Measurements from ENCODE around the gene NACC2.

DNA sequence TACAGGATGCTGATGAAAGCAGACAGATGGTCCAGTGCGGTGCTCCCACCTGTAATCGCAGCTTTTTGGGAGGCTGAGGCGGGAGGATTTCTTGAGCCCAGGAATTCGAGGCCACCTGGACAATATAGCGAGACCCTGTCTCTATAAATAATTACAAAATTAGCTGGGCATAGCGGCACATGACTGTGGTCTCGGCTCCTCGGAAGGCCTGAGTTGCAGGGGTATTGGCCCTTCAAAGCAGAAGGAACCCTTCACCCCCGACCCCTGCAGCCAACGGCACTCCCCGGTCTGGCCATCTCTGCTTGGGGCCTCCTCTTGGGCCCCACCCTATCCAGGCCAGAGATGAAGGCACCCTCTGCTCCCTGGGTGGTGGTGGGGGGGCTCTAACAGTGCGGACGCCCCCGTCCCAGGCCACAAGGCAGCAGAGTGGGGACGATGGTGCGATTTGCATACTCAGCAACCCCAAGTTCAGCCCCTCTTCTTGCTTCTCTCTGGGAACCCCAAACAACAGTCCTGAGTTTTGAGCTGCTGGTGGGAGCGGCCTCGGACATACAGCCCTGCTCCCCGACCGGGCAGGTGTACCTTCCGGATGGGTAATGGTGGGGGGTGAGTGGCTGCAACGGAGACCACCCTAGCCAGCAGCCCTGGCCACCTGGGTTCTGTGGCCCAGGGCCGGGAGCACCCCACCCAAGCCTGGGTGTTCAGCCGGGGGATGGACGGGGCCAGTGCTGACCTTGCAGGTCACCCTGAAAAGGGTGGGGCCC, 50.7 kb downstream of the NACC2 start:
- no peak for TF ChIP-seq POLR2AphosphoS5 (IDR thresholded peaks at IDR 0.05)
- TF ChIP-seq, protein P1, sequence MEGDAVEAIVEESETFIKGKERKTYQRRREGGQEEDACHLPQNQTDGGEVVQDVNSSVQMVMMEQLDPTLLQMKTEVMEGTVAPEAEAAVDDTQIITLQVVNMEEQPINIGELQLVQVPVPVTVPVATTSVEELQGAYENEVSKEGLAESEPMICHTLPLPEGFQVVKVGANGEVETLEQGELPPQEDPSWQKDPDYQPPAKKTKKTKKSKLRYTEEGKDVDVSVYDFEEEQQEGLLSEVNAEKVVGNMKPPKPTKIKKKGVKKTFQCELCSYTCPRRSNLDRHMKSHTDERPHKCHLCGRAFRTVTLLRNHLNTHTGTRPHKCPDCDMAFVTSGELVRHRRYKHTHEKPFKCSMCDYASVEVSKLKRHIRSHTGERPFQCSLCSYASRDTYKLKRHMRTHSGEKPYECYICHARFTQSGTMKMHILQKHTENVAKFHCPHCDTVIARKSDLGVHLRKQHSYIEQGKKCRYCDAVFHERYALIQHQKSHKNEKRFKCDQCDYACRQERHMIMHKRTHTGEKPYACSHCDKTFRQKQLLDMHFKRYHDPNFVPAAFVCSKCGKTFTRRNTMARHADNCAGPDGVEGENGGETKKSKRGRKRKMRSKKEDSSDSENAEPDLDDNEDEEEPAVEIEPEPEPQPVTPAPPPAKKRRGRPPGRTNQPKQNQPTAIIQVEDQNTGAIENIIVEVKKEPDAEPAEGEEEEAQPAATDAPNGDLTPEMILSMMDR (IDR thresholded peaks at IDR 0.05 in 8 of 11, conservative IDR thresholded peaks at IDR 0.05 in 3 of 11), result no peak
- TF ChIP-seq POLR2A (IDR thresholded peaks at IDR 0.05), result no peak
